Osteoblast (primary cell): ENCODE results near the gene TGFBRAP1. TPM values are rescaled to one million over a fixed set of nuclear protein-coding genes. Genes with fewer than 3 reads are reported as not detected.

Experiments
- DNase-seq: peaks from one replicate; pipeline ENCODE4 v3.0.0; 2011; ENCODE audit warnings: low spot score, mixed read lengths; ENCODE audit not compliant: insufficient read length; ENCODE audit errors: missing footprints
- H2AFZ ChIP-seq: 2 replicates; pipeline ENCODE4 v1.6.0; 2011; ENCODE audit warnings: mild to moderate bottlenecking, low read length
- H3K27ac ChIP-seq: 2 replicates; pipeline ENCODE4 v1.5.1; 2011; ENCODE audit warnings: mild to moderate bottlenecking, low read depth, low read length, moderate library complexity
- H3K27me3 ChIP-seq: 2 replicates; pipeline ENCODE4 v1.6.0; 2012; ENCODE audit warnings: mild to moderate bottlenecking, control low read depth, inconsistent platforms, low read length, moderate library complexity; ENCODE audit not compliant: insufficient read depth
- H3K36me3 ChIP-seq: 2 replicates; pipeline ENCODE4 v1.5.1; 2011; ENCODE audit warnings: mild to moderate bottlenecking, low read length, control low read depth, moderate library complexity; ENCODE audit not compliant: insufficient read depth
- H3K4me1 ChIP-seq: 2 replicates; pipeline ENCODE4 v1.5.1; 2011; ENCODE audit warnings: mild to moderate bottlenecking, low read length, control low read depth, moderate library complexity; ENCODE audit not compliant: insufficient read depth
- H3K4me2 ChIP-seq: 2 replicates; pipeline ENCODE4 v1.6.0; 2011; ENCODE audit warnings: mild to moderate bottlenecking, low read length; ENCODE audit not compliant: insufficient read depth
- H3K4me3 ChIP-seq: fragments of 200-600 bp; sonication (generic); 3 replicates; pipeline ENCODE4 v1.5.1; 2012; ENCODE audit warnings: mild to moderate bottlenecking, low read length, inconsistent platforms; ENCODE audit not compliant: insufficient read depth
- H3K79me2 ChIP-seq: 2 replicates; pipeline ENCODE4 v1.6.0; 2012; ENCODE audit warnings: mild to moderate bottlenecking, low read length, control low read depth, inconsistent platforms; ENCODE audit not compliant: insufficient read depth
- H3K9me3 ChIP-seq: 2 replicates; pipeline ENCODE4 v1.5.1; 2011; ENCODE audit warnings: low read depth, low read length, control low read depth
- H4K20me1 ChIP-seq: 2 replicates; pipeline ENCODE4 v1.6.0; 2012; ENCODE audit warnings: mild to moderate bottlenecking, low read length, control low read depth; ENCODE audit not compliant: insufficient read depth
- total RNA-seq: library from RNA; depleted of rRNA; stranded (reverse); fragments of >200 nt; gene quantifications from 2 replicates; pipeline ENCODE4 v1.2.3, GENCODE V29; 2012
- TF ChIP-seq, protein P1 (sequence below): IDR thresholded peaks from 2 replicates; pipeline ENCODE4 v1.5.1; 2011; ENCODE audit warnings: mild to moderate bottlenecking, low read depth, low read length, moderate library complexity; ENCODE audit errors: extremely low read depth

The TGFBRAP1 gene
- total RNA-seq, 1 donor = 32.6 TPM

- no peak for DNase-seq
Measured at GRCh38 chr2:105324101-105324500, 5.4 kb downstream of the TGFBRAP1 start.

GRCh38 chr2:105323111-105323510, 6.4 kb downstream of the TGFBRAP1 start:
- TF ChIP-seq, protein P1, sequence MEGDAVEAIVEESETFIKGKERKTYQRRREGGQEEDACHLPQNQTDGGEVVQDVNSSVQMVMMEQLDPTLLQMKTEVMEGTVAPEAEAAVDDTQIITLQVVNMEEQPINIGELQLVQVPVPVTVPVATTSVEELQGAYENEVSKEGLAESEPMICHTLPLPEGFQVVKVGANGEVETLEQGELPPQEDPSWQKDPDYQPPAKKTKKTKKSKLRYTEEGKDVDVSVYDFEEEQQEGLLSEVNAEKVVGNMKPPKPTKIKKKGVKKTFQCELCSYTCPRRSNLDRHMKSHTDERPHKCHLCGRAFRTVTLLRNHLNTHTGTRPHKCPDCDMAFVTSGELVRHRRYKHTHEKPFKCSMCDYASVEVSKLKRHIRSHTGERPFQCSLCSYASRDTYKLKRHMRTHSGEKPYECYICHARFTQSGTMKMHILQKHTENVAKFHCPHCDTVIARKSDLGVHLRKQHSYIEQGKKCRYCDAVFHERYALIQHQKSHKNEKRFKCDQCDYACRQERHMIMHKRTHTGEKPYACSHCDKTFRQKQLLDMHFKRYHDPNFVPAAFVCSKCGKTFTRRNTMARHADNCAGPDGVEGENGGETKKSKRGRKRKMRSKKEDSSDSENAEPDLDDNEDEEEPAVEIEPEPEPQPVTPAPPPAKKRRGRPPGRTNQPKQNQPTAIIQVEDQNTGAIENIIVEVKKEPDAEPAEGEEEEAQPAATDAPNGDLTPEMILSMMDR = no peak

More at GRCh38 chr2:105324101-105324500, 5.4 kb downstream of the TGFBRAP1 start:
- Histone ChIP-seq H3K27ac (peak overlapping the region; percentile 95), H2AFZ (no peak overlapping the region), H3K36me3 (no peaks in the 10 kb centered on the region), H3K9me3 (no peaks in the 10 kb centered on the region), H3K4me1 (peaks cover 65% of the 10 kb centered on the region), H4K20me1 (peaks cover 3% of the 10 kb centered on the region), H3K27me3 (no peaks in the 10 kb centered on the region), H3K4me2 (peak overlapping the region; percentile 66), H3K79me2 (peaks cover 68% of the 10 kb centered on the region), H3K4me3 (no peak overlapping the region)
- TF ChIP-seq, protein P1 = no peak

GRCh38 chr2:105321875-105322646, 7.5 kb downstream of the TGFBRAP1 start:
- no peak overlapping the region for H3K4me2 ChIP-seq
- peaks cover 6% of the 10 kb centered on the region for H4K20me1 ChIP-seq
- H3K36me3 ChIP-seq = no peaks in the 10 kb centered on the region
- no peak for DNase-seq
- H2AFZ ChIP-seq = no peak overlapping the region
- H3K27me3 ChIP-seq = no peaks in the 10 kb centered on the region
- H3K79me2 ChIP-seq = peaks cover 67% of the 10 kb centered on the region
- no peak overlapping the region for H3K4me3 ChIP-seq
- TF ChIP-seq, protein P1 = no peak
- H3K27ac ChIP-seq = no peak overlapping the region
- H3K9me3 ChIP-seq = no peaks in the 10 kb centered on the region
- peaks cover 49% of the 10 kb centered on the region for H3K4me1 ChIP-seq

More at GRCh38 chr2:105323111-105323510, 6.4 kb downstream of the TGFBRAP1 start:
- H3K9me3 ChIP-seq = no peaks in the 10 kb centered on the region
- no peak overlapping the region for H2AFZ ChIP-seq
- H4K20me1 ChIP-seq = peaks cover 2% of the 10 kb centered on the region
- peak overlapping the region; percentile 2 for H3K4me3 ChIP-seq
- no peaks in the 10 kb centered on the region for H3K36me3 ChIP-seq
- peaks cover 55% of the 10 kb centered on the region for H3K4me1 ChIP-seq
- no peak overlapping the region for H3K4me2 ChIP-seq
- peaks cover 67% of the 10 kb centered on the region for H3K79me2 ChIP-seq
- DNase-seq = no peak
- peak overlapping the region; percentile 95 for H3K27ac ChIP-seq
- H3K27me3 ChIP-seq = no peaks in the 10 kb centered on the region

- Histone ChIP-seq H3K36me3 (no peaks in the 10 kb centered on the region), H4K20me1 (peaks cover 6% of the 10 kb centered on the region), H2AFZ (no peak overlapping the region), H3K27ac (no peak overlapping the region), H3K4me3 (no peak overlapping the region), H3K27me3 (no peaks in the 10 kb centered on the region), H3K9me3 (no peaks in the 10 kb centered on the region), H3K79me2 (peaks cover 71% of the 10 kb centered on the region), H3K4me1 (peaks cover 40% of the 10 kb centered on the region), H3K4me2 (no peak overlapping the region)
- TF ChIP-seq, protein P1 = no peak
- no peak for DNase-seq
Measured at GRCh38 chr2:105320651-105321215, 8.8 kb downstream of the TGFBRAP1 start.
